ENCODE data around the gene CFAP58. TPM values are rescaled to one million over a fixed set of nuclear protein-coding genes. Genes with fewer than 3 reads are reported as not detected.

CFAP58 gene
- polyA plus RNA-seq, 3 donors = 0.27 to 0.54 (median 0.47) TPM

- no peak for DNase-seq (ENCODE audit: low read depth in 3 of 3, low spot score in 2 of 3)
Observed at GRCh38 chr10:104359811-104360210, 6.2 kb downstream of the CFAP58 start.

GRCh38 chr10:104367904-104368303 is 14.3 kb downstream of the CFAP58 start:
- no peak for DNase-seq (ENCODE audit: low read depth in 3 of 3, low spot score in 2 of 3)

GRCh38 chr10:104368381-104368780 is 14.7 kb downstream of the CFAP58 start:
- DNase-seq (ENCODE audit: low read depth in 3 of 3, low spot score in 2 of 3) = no peak

GRCh38 chr10:104371753-104372152 is 18.1 kb downstream of the CFAP58 start:
- DNase-seq (ENCODE audit: low read depth in 3 of 3, low spot score in 2 of 3) = no peak

- no peak for DNase-seq (ENCODE audit: low read depth in 3 of 3, low spot score in 2 of 3)
Observed at GRCh38 chr10:104374591-104374990, 21.0 kb downstream of the CFAP58 start.

- no peak for DNase-seq (ENCODE audit: low read depth in 3 of 3, low spot score in 2 of 3)
Observed at GRCh38 chr10:104376784-104377300, 23.2 kb downstream of the CFAP58 start.

GRCh38 chr10:104380336-104380735 is 26.7 kb downstream of the CFAP58 start:
- DNase-seq (ENCODE audit: low read depth in 3 of 3, low spot score in 2 of 3) = no peak

- DNase-seq (ENCODE audit: low read depth in 3 of 3, low spot score in 2 of 3) = no peak
Observed at GRCh38 chr10:104387130-104387888, 33.7 kb downstream of the CFAP58 start.

GRCh38 chr10:104388830-104389229 is 35.2 kb downstream of the CFAP58 start:
- no peak for DNase-seq (ENCODE audit: low read depth in 3 of 3, low spot score in 2 of 3)

GRCh38 chr10:104391150-104391968 is 37.7 kb downstream of the CFAP58 start:
- no peak for DNase-seq (ENCODE audit: low read depth in 3 of 3, low spot score in 2 of 3)

- DNase-seq (ENCODE audit: low read depth in 3 of 3, low spot score in 2 of 3) = no peak
Observed at GRCh38 chr10:104391969-104392296, 38.3 kb downstream of the CFAP58 start.

- DNase-seq (ENCODE audit: low read depth in 3 of 3, low spot score in 2 of 3) = no peak
Observed at GRCh38 chr10:104393387-104393786, 39.8 kb downstream of the CFAP58 start.

GRCh38 chr10:104396581-104396980 is 42.9 kb downstream of the CFAP58 start:
- no peak for DNase-seq (ENCODE audit: low read depth in 3 of 3, low spot score in 2 of 3)

- DNase-seq (ENCODE audit: low read depth in 3 of 3, low spot score in 2 of 3) = no peak
Observed at GRCh38 chr10:104403636-104404035, 50.0 kb downstream of the CFAP58 start.

- DNase-seq (ENCODE audit: low read depth in 3 of 3, low spot score in 2 of 3) = peak in 2 of 3 donors; percentile 9 to 21
Observed at GRCh38 chr10:104406715-104407650, 53.4 kb downstream of the CFAP58 start.

GRCh38 chr10:104413528-104413927 is 59.9 kb downstream of the CFAP58 start:
- no peak for DNase-seq (ENCODE audit: low read depth in 3 of 3, low spot score in 2 of 3)

- DNase-seq (ENCODE audit: low read depth in 3 of 3, low spot score in 2 of 3) = no peak
Observed at GRCh38 chr10:104415526-104416165, 62.0 kb downstream of the CFAP58 start.

GRCh38 chr10:104416851-104417250 is 63.2 kb downstream of the CFAP58 start:
- DNase-seq (ENCODE audit: low read depth in 3 of 3, low spot score in 2 of 3) = no peak

GRCh38 chr10:104417637-104418292 is 64.1 kb downstream of the CFAP58 start:
- DNase-seq (ENCODE audit: low read depth in 3 of 3, low spot score in 2 of 3) = no peak

GRCh38 chr10:104424719-104425118 is 71.1 kb downstream of the CFAP58 start:
- DNase-seq (ENCODE audit: low read depth in 3 of 3, low spot score in 2 of 3) = no peak

Measured in right renal cortex interstitium (tissue), 3 donors.